HG03460 (cell line): ENCODE measurements around the gene MX1.

ENCODE experiments used
- ATAC-seq: cut with Tn5 transposase; IDR thresholded peaks from one replicate; pipeline ENCODE4 v1.9.1; 2021; ENCODE audit not compliant: unreplicated experiment

The MX1 gene

GRCh38 chr21:41458559-41458958 is 32.5 kb downstream of the MX1 start:
- ATAC-seq, result no peak

GRCh38 chr21:41459884-41460534 is 34.0 kb downstream of the MX1 start:
- no peak for ATAC-seq

GRCh38 chr21:41460578-41461527 is 34.8 kb downstream of the MX1 start:
- ATAC-seq, result no peak

GRCh38 chr21:41465176-41465781 is 39.2 kb downstream of the MX1 start:
- ATAC-seq, result no peak

- no peak for ATAC-seq
These were observed 40.2 kb downstream of the MX1 start for GRCh38 chr21:41466024-41466820.

GRCh38 chr21:41470054-41470453 is 44.0 kb downstream of the MX1 start:
- no peak for ATAC-seq

- no peak for ATAC-seq
These were observed 46.9 kb downstream of the MX1 start for GRCh38 chr21:41472753-41473548.

GRCh38 chr21:41475714-41476420 is 49.8 kb downstream of the MX1 start:
- ATAC-seq, result no peak

- ATAC-seq, result no peak
These were observed 51.7 kb downstream of the MX1 start for GRCh38 chr21:41477641-41478318.

- no peak for ATAC-seq
These were observed 52.5 kb downstream of the MX1 start for GRCh38 chr21:41478319-41479177.

- no peak for ATAC-seq
These were observed 53.6 kb downstream of the MX1 start for GRCh38 chr21:41479686-41480085.

- ATAC-seq, result no peak
These were observed 54.1 kb downstream of the MX1 start for GRCh38 chr21:41480086-41480690.

- ATAC-seq, result no peak
These were observed 55.2 kb downstream of the MX1 start for GRCh38 chr21:41481191-41481590.

- ATAC-seq, result no peak
These were observed 56.3 kb downstream of the MX1 start for GRCh38 chr21:41482301-41482700.

- no peak for ATAC-seq
These were observed 56.9 kb downstream of the MX1 start for GRCh38 chr21:41482980-41483379.

- ATAC-seq, result no peak
These were observed 57.4 kb downstream of the MX1 start for GRCh38 chr21:41483415-41483814.

- ATAC-seq, result no peak
These were observed 57.9 kb downstream of the MX1 start for GRCh38 chr21:41483973-41484372.

GRCh38 chr21:41487082-41487481 is 61.0 kb downstream of the MX1 start:
- ATAC-seq, result no peak
